A549 (cell line): ENCODE results near the gene LSP1.

Source experiments
- BHLHE40 ChIP-seq: IDR thresholded peaks from 2 replicates; pipeline ENCODE4 v1.6.1; 2012; ENCODE audit warnings: low read depth, low read length, inconsistent platforms
- EP300 ChIP-seq, 2 experiments: fragments of >200 bp; sonication (Bioruptor Twin); formaldehyde crosslinking; IDR thresholded peaks; 2 replicates in 1 of 2; 3 replicates in 1 of 2; pipeline ENCODE4 v1.6.1; 2016 to 2017
- KDM1A ChIP-seq: fragments of 200-600 bp; sonication (generic); IDR thresholded peaks from 2 replicates; pipeline ENCODE4 v1.6.1; 2016; ENCODE audit warnings: low read depth, mild to moderate bottlenecking
- POLR2A ChIP-seq: IDR thresholded peaks from 2 replicates; pipeline ENCODE4 v1.6.1; 2012; ENCODE audit warnings: mild to moderate bottlenecking, low read length
- ZC3H11A ChIP-seq: fragments of 450-650 bp; IDR thresholded peaks from 2 replicates; pipeline ENCODE4 v1.6.1; 2014; ENCODE audit warnings: antibody characterized with exemption, mild to moderate bottlenecking
- TF ChIP-seq, protein P1 (sequence below): fragments of >200 bp; sonication (Bioruptor Twin); formaldehyde crosslinking; IDR thresholded peaks from 3 replicates; pipeline ENCODE4 v1.5.1; 2016

- TF ChIP-seq POLR2A (no peak), BHLHE40 (no peak), ZC3H11A (no peak), KDM1A (no peak), EP300 (IDR thresholded peaks at IDR 0.05) (no peak)
- TF ChIP-seq, protein P1, sequence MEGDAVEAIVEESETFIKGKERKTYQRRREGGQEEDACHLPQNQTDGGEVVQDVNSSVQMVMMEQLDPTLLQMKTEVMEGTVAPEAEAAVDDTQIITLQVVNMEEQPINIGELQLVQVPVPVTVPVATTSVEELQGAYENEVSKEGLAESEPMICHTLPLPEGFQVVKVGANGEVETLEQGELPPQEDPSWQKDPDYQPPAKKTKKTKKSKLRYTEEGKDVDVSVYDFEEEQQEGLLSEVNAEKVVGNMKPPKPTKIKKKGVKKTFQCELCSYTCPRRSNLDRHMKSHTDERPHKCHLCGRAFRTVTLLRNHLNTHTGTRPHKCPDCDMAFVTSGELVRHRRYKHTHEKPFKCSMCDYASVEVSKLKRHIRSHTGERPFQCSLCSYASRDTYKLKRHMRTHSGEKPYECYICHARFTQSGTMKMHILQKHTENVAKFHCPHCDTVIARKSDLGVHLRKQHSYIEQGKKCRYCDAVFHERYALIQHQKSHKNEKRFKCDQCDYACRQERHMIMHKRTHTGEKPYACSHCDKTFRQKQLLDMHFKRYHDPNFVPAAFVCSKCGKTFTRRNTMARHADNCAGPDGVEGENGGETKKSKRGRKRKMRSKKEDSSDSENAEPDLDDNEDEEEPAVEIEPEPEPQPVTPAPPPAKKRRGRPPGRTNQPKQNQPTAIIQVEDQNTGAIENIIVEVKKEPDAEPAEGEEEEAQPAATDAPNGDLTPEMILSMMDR = no peak
Measured at GRCh38 chr11:1834779-1835670, 17.9 kb upstream of the LSP1 start, which contains the start of gene SYT8.
